Caco-2 (cell line): ENCODE measurements around the gene NKD1. TPM values are rescaled to one million over a fixed set of nuclear protein-coding genes. Genes with fewer than 3 reads are reported as not detected.

Source experiments
- BruUV-seq: library from RNA; stranded (reverse); fragments of 400-500 nt; replicated peaks from 2 replicates; lab custom pipeline; 2021; lab: Mats Ljungman, UMichigan
- CTCF ChIA-PET: fragments of 300-600 bp; sonication (Branson Sonifier 250); formaldehyde crosslinking; loops from one replicate; lab custom pipeline; 2022; ENCODE audit warnings: antibody characterized with exemption; lab: Charles Lee
- POLR2A ChIA-PET: fragments of 300-600 bp; sonication (Branson Sonifier 250); formaldehyde crosslinking; loops from one replicate; lab custom pipeline; 2022; ENCODE audit warnings: antibody characterized with exemption; lab: Charles Lee
- DNase-seq, 2 experiments: peaks; one replicate each; pipeline versions ENCODE4 v3.0.0 to v3.0.0-alpha.2; 2020 to 2022
- H3K27me3 ChIP-seq: replicated peaks from 2 replicates; pipeline ENCODE4 v1.6.0; 2011; ENCODE audit warnings: low read length; ENCODE audit not compliant: control insufficient read depth, insufficient read depth
- H3K36me3 ChIP-seq: 2 replicates; pipeline ENCODE4 v1.5.1; 2011; ENCODE audit warnings: low read length; ENCODE audit not compliant: control insufficient read depth, insufficient read depth
- H3K4me1 ChIP-seq: fragments of 250-450 bp; sonication (Bioruptor Pico); 2 replicates; pipeline ENCODE4 v1.5.1; 2020; ENCODE audit warnings: mild to moderate bottlenecking
- H3K4me3 ChIP-seq: 2 replicates; pipeline ENCODE4 v1.5.1; 2011; ENCODE audit warnings: low read depth, mild to moderate bottlenecking, control low read depth, low read length
- H3K9me3 ChIP-seq: fragments of 250-450 bp; sonication (Bioruptor Pico); 2 replicates; pipeline ENCODE4 v1.5.1; 2020; ENCODE audit warnings: mild to moderate bottlenecking, moderate library complexity
- H3K27ac Mint-ChIP-seq: one replicate; pipeline ENCODE4 v1.8.0; 2022; ENCODE audit warnings: mixed read lengths; ENCODE audit not compliant: unreplicated experiment
- H3K27me3 Mint-ChIP-seq: one replicate; pipeline ENCODE4 v1.8.0; 2022; ENCODE audit warnings: mixed read lengths; ENCODE audit not compliant: insufficient read depth, unreplicated experiment
- H3K36me3 Mint-ChIP-seq: one replicate; pipeline ENCODE4 v1.8.0; 2022; ENCODE audit warnings: mild to moderate bottlenecking, mixed read lengths; ENCODE audit not compliant: insufficient read depth, unreplicated experiment
- H3K4me1 Mint-ChIP-seq: one replicate; pipeline ENCODE4 v1.8.0; 2022; ENCODE audit warnings: low read depth, mixed read lengths; ENCODE audit not compliant: unreplicated experiment
- H3K4me3 Mint-ChIP-seq: one replicate; pipeline ENCODE4 v1.8.0; 2022; ENCODE audit warnings: mild to moderate bottlenecking, moderate library complexity, mixed read lengths; ENCODE audit not compliant: unreplicated experiment
- H3K9me3 Mint-ChIP-seq: one replicate; pipeline ENCODE4 v1.8.0; 2022; ENCODE audit warnings: mixed read lengths; ENCODE audit not compliant: unreplicated experiment
- CTCF ChIP-seq, 2 experiments: fragments of 200-600 bp in 1 of 2; IDR thresholded peaks; 1 replicate in 1 of 2; 2 replicates in 1 of 2; pipeline versions ENCODE4 v1.5.1 to v1.8.0; 2011 to 2022; ENCODE audit warnings: antibody characterized with exemption in 1 of 2, control low read depth in 1 of 2, inconsistent platforms in 1 of 2, low read depth in 1 of 2, low read length in 1 of 2, mild to moderate bottlenecking in 1 of 2, moderate library complexity in 1 of 2; ENCODE audit not compliant: insufficient read depth in 1 of 2, severe bottlenecking in 1 of 2, unreplicated experiment in 1 of 2
- intact Hi-C: fragments of 100-400 bp; cut with micrococcal nuclease; formaldehyde crosslinking; loops from one replicate; pipeline ENCODE4 v1.10.0; 2022; ENCODE audit not compliant: unreplicated experiment
- total RNA-seq: library from RNA; stranded (reverse); gene quantifications from 2 replicates; pipeline ENCODE4 v1.2.3, GENCODE V29; 2022

The NKD1 gene
- total RNA-seq, 1 experiment from 2014 or later, result 54.9 TPM

GRCh38 chr16:50619702-50620491, 71.7 kb downstream of the NKD1 start:
- Histone ChIP-seq H3K4me1 (no peaks in the 10 kb centered on the region), H3K36me3 (no peaks in the 10 kb centered on the region; the same call in 1 of the 2 replicates), H3K27me3 (no peaks in the 10 kb centered on the region), H3K4me3 (no peak overlapping the region), H3K9me3 (no peaks in the 10 kb centered on the region)
- Mint-ChIP-seq H3K9me3 (no peaks in the 10 kb centered on the region), H3K36me3 (peaks cover 23% of the 10 kb centered on the region), H3K4me1 (no peaks in the 10 kb centered on the region), H3K4me3 (no peak overlapping the region), H3K27me3 (no peaks in the 10 kb centered on the region), H3K27ac (no peak overlapping the region)
- ChIA-PET POLR2A (no interaction called here), CTCF (no interaction called here)
- intact Hi-C loops, result no loop called here
- no TSS peak for BruUV-seq
- no peak for TF ChIP-seq CTCF (IDR thresholded peaks at IDR 0.05; ENCODE audit: insufficient read depth in 1 of 2, low read depth in 1 of 2, low read length in 1 of 2, severe bottlenecking in 1 of 2, unreplicated experiment in 1 of 2)
- no peak for DNase-seq

GRCh38 chr16:50620646-50621451, 72.7 kb downstream of the NKD1 start:
- Histone ChIP-seq H3K36me3 (peaks cover 2% of the 10 kb centered on the region; the same call in 1 of the 2 replicates), H3K27me3 (no peaks in the 10 kb centered on the region), H3K4me1 (no peaks in the 10 kb centered on the region), H3K9me3 (no peaks in the 10 kb centered on the region), H3K4me3 (no peak overlapping the region)
- Mint-ChIP-seq H3K27ac (no peak overlapping the region), H3K27me3 (no peaks in the 10 kb centered on the region), H3K4me3 (no peak overlapping the region), H3K36me3 (peaks cover 17% of the 10 kb centered on the region), H3K4me1 (no peaks in the 10 kb centered on the region), H3K9me3 (no peaks in the 10 kb centered on the region)
- intact Hi-C loops, result no loop called here
- ChIA-PET CTCF (no interaction called here), POLR2A (no interaction called here)
- no TSS peak for BruUV-seq
- no peak for DNase-seq
- TF ChIP-seq CTCF (IDR thresholded peaks at IDR 0.05; ENCODE audit: insufficient read depth in 1 of 2, low read depth in 1 of 2, low read length in 1 of 2, severe bottlenecking in 1 of 2, unreplicated experiment in 1 of 2), result no peak

GRCh38 chr16:50621452-50621792, 73.2 kb downstream of the NKD1 start:
- Mint-ChIP-seq H3K4me1 (no peaks in the 10 kb centered on the region), H3K27ac (no peak overlapping the region), H3K9me3 (no peaks in the 10 kb centered on the region), H3K36me3 (peaks cover 17% of the 10 kb centered on the region), H3K27me3 (no peaks in the 10 kb centered on the region), H3K4me3 (no peak overlapping the region)
- H3K4me1 ChIP-seq, result no peaks in the 10 kb centered on the region
- H3K9me3 ChIP-seq, result no peaks in the 10 kb centered on the region
- POLR2A ChIA-PET, result no interaction called here
- no peak overlapping the region for H3K4me3 ChIP-seq
- CTCF ChIA-PET, result no interaction called here
- DNase-seq, result no peak
- peaks cover 2% of the 10 kb centered on the region; the same call in 1 of the 2 replicates for H3K36me3 ChIP-seq
- intact Hi-C loops, result no loop called here
- no peak for TF ChIP-seq CTCF (IDR thresholded peaks at IDR 0.05; ENCODE audit: insufficient read depth in 1 of 2, low read depth in 1 of 2, low read length in 1 of 2, severe bottlenecking in 1 of 2, unreplicated experiment in 1 of 2)
- BruUV-seq, result no TSS peak
- H3K27me3 ChIP-seq, result no peaks in the 10 kb centered on the region
